Measurements from ENCODE around the gene GPD2.

DNA sequence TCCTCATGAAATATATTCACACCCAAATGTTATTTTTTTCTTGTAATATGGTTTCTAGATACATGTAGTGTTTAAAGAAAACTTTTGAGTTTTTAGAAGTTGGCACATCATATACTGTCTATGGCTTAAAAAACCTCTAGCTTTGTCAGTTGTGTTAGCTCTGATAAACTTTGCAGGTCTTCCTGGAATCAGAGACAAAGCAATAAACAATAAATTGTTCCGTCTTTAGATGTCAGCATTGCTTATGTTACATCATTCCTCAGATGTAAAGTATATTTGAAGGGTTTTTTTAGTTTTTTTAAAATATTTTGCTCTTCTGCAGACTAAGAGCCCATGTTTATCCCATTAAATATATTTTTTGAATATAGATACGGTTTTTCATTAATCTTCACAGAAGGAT lies 145.1 kb downstream of the GPD2 start:
- TF ChIP-seq TAF1 (IDR thresholded peaks at IDR 0.05; ENCODE audit: borderline replicate concordance, low read depth, low read length) (no peak), POLR2AphosphoS5 (IDR thresholded peaks at IDR 0.05; ENCODE audit: low read depth, low read length) (no peak)

Measured in GM12892 (cell line).